IMR-90 (cell line): ENCODE measurements around the gene DNAH3.

Experiments used
- CEBPB ChIP-seq: IDR thresholded peaks from 2 replicates; pipeline ENCODE4 v1.6.1; 2012; ENCODE audit warnings: low read depth, low read length, improper control_type of control experiment
- MAFK ChIP-seq: IDR thresholded peaks from 2 replicates; pipeline ENCODE4 v1.6.1; 2012; ENCODE audit warnings: low read depth, low read length, improper control_type of control experiment
- MXI1 ChIP-seq: IDR thresholded peaks from 2 replicates; pipeline ENCODE4 v1.6.1; 2012; ENCODE audit warnings: low read depth, mild to moderate bottlenecking, low read length, moderate library complexity, borderline replicate concordance
- TF ChIP-seq, protein P1 (sequence below): conservative IDR thresholded peaks from 2 replicates; pipeline ENCODE4 v1.5.1; 2012; ENCODE audit warnings: mild to moderate bottlenecking, low read depth, low read length, improper control_type of control experiment

GRCh38 chr16:21092951-21093350 lies 57.7 kb downstream of the DNAH3 start:
- TF ChIP-seq, protein P1, sequence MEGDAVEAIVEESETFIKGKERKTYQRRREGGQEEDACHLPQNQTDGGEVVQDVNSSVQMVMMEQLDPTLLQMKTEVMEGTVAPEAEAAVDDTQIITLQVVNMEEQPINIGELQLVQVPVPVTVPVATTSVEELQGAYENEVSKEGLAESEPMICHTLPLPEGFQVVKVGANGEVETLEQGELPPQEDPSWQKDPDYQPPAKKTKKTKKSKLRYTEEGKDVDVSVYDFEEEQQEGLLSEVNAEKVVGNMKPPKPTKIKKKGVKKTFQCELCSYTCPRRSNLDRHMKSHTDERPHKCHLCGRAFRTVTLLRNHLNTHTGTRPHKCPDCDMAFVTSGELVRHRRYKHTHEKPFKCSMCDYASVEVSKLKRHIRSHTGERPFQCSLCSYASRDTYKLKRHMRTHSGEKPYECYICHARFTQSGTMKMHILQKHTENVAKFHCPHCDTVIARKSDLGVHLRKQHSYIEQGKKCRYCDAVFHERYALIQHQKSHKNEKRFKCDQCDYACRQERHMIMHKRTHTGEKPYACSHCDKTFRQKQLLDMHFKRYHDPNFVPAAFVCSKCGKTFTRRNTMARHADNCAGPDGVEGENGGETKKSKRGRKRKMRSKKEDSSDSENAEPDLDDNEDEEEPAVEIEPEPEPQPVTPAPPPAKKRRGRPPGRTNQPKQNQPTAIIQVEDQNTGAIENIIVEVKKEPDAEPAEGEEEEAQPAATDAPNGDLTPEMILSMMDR = no peak
- TF ChIP-seq MAFK = no peak
- no peak for TF ChIP-seq MXI1
- TF ChIP-seq CEBPB = no peak
